Measurements from ENCODE around the gene DNAJA4.

The DNAJA4 gene

GRCh38 chr15:78284758-78285157 is 20.4 kb downstream of the DNAJA4 start:
- no peak for DNase-seq

- DNase-seq, result no peak
Observed at GRCh38 chr15:78290222-78290621, 25.9 kb downstream of the DNAJA4 start.

- DNase-seq, result no peak
Observed at GRCh38 chr15:78291052-78291451, 26.7 kb downstream of the DNAJA4 start.

- no peak for DNase-seq
Observed at GRCh38 chr15:78291698-78292097, 27.3 kb downstream of the DNAJA4 start.

GRCh38 chr15:78292219-78292618 is 27.9 kb downstream of the DNAJA4 start:
- no peak for DNase-seq

- DNase-seq, result peak; percentile 86
Observed at GRCh38 chr15:78299101-78299930, 35.0 kb downstream of the DNAJA4 start, which contains the start of gene SKIC8. Gene SKIC8, minus strand, starts transcription at chr15:78299609. Its CDS starts 3,923 bp downstream, at chr15:78295686.

- DNase-seq, result no peak
Observed at GRCh38 chr15:78301326-78301725, 37.0 kb downstream of the DNAJA4 start.

- DNase-seq, result no peak
Observed at GRCh38 chr15:78301828-78302227, 37.5 kb downstream of the DNAJA4 start.

- no peak for DNase-seq
Observed at GRCh38 chr15:78302579-78303312, 38.4 kb downstream of the DNAJA4 start.

- DNase-seq, result no peak
Observed at GRCh38 chr15:78304216-78305066, 40.1 kb downstream of the DNAJA4 start.

- DNase-seq, result no peak
Observed at GRCh38 chr15:78306176-78306774, 41.9 kb downstream of the DNAJA4 start.

GRCh38 chr15:78307976-78308375 is 43.6 kb downstream of the DNAJA4 start:
- DNase-seq, result no peak

GRCh38 chr15:78308422-78309032 is 44.2 kb downstream of the DNAJA4 start:
- DNase-seq, result peak; percentile 48

GRCh38 chr15:78311292-78311691 is 46.9 kb downstream of the DNAJA4 start:
- no peak for DNase-seq

GRCh38 chr15:78312536-78312935 is 48.2 kb downstream of the DNAJA4 start:
- DNase-seq, result no peak

- no peak for DNase-seq
Observed at GRCh38 chr15:78312957-78313356, 48.6 kb downstream of the DNAJA4 start.

GRCh38 chr15:78313383-78313782 is 49.0 kb downstream of the DNAJA4 start:
- no peak for DNase-seq

GRCh38 chr15:78314181-78314581 is 49.8 kb downstream of the DNAJA4 start:
- no peak for DNase-seq

GRCh38 chr15:78315686-78316282 is 51.4 kb downstream of the DNAJA4 start:
- DNase-seq, result peak; percentile 16

GRCh38 chr15:78316283-78317083 is 52.1 kb downstream of the DNAJA4 start:
- DNase-seq, result peak; percentile 48
